NCI-H2171 treated with DMSO at 0.1 percent for 48 hours (cell line): ENCODE results near the gene NT5DC3.
A peak's percentile ranks its signal among the peaks of the same experiment; 100 is the strongest.

ENCODE experiments used
- DNase-seq: peaks from one replicate; lab custom pipeline; 2025; lab: John Stamatoyannopoulos, UW

NT5DC3 gene

GRCh38 chr12:103783744-103784664 lies 57.0 kb downstream of the NT5DC3 start:
- DNase-seq, result peak; percentile 9

GRCh38 chr12:103782399-103782798 lies 58.6 kb downstream of the NT5DC3 start:
- DNase-seq, result no peak

- DNase-seq, result peak; percentile 86
These were observed 60.0 kb downstream of the NT5DC3 start for GRCh38 chr12:103780992-103781391.

- DNase-seq, result no peak
These were observed 61.0 kb downstream of the NT5DC3 start for GRCh38 chr12:103780093-103780440.

- peak; percentile 79 for DNase-seq
These were observed 61.5 kb downstream of the NT5DC3 start for GRCh38 chr12:103779410-103780092.

- DNase-seq, result peak; percentile 75
These were observed 62.3 kb downstream of the NT5DC3 start for GRCh38 chr12:103778781-103779180.

- no peak for DNase-seq
These were observed 66.0 kb downstream of the NT5DC3 start for GRCh38 chr12:103774977-103775560.

GRCh38 chr12:103773109-103773910 lies 67.7 kb downstream of the NT5DC3 start:
- no peak for DNase-seq

- no peak for DNase-seq
These were observed 68.5 kb downstream of the NT5DC3 start for GRCh38 chr12:103772367-103773108.

GRCh38 chr12:103771466-103771865 lies 69.6 kb downstream of the NT5DC3 start:
- peak; percentile 5 for DNase-seq

GRCh38 chr12:103769240-103769945 lies 71.6 kb downstream of the NT5DC3 start:
- DNase-seq, result peak; percentile 64

- DNase-seq, result peak; percentile 24
These were observed 72.4 kb downstream of the NT5DC3 start for GRCh38 chr12:103768467-103769123.

GRCh38 chr12:103766028-103766427 lies 75.0 kb downstream of the NT5DC3 start:
- no peak for DNase-seq

- DNase-seq, result no peak
These were observed 75.7 kb downstream of the NT5DC3 start for GRCh38 chr12:103765322-103765721.

GRCh38 chr12:103762473-103762872 lies 78.6 kb downstream of the NT5DC3 start:
- no peak for DNase-seq

GRCh38 chr12:103758310-103759089 lies 82.5 kb downstream of the NT5DC3 start:
- DNase-seq, result peak; percentile 17

GRCh38 chr12:103757248-103757647 lies 83.8 kb downstream of the NT5DC3 start:
- no peak for DNase-seq

GRCh38 chr12:103756443-103756842 lies 84.6 kb downstream of the NT5DC3 start:
- DNase-seq, result no peak

- DNase-seq, result no peak
These were observed 85.6 kb downstream of the NT5DC3 start for GRCh38 chr12:103755425-103755824.
